ENCODE data around the gene CCDC183. TPM values are rescaled to one million over a fixed set of nuclear protein-coding genes. Genes with fewer than 3 reads are reported as not detected.

CCDC183 gene
- total and polyA plus RNA-seq, 10 donors = 0.41 to 1.6 (median 0.69) TPM

DNA sequence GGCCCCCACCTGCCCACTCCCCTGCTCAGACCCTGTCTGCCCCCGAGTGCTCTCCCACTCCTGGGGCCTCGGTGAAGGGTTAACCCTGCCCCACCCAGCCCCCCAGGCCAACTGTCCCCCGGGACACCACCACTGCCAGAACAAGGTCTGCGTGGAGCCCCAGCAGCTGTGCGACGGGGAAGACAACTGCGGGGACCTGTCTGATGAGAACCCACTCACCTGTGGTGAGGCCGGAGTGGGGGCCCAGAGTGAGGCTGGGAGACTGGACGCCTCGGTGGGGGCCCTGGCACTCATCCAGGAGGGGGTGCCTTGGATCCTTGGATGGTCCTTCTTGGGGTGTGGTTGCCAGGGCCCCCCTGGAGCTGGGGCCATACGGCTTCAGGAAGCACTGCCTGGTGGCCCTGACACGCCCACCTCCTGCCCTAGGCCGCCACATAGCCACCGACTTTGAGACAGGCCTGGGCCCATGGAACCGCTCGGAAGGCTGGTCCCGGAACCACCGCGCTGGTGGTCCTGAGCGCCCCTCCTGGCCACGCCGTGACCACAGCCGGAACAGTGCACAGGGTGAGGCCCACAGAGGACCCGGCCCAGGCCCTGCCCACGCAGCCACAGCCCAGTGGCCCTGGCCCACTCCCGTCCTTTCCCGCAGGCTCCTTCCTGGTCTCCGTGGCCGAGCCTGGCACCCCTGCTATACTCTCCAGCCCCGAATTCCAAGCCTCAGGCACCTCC is 58.1 kb downstream of the CCDC183 start:
- WGBS, 5 donors = 52 to 72% (median 60%) methylated on average over 12 to 30 of the region's 30 CpGs
- Histone ChIP-seq H3K36me3 (peaks cover 0 to 45% (median 8%) of the 10 kb centered on the region in 6 donors), H3K9me3 (no peaks in the 10 kb centered on the region), H3K4me1 (peaks cover 10 to 77% (median 47%) of the 10 kb centered on the region in 6 donors), H3K27ac (peak overlapping the region in 7 of 8 donors; percentile 11 to 77 (median 67)), H3K27me3 (replicated peaks in 1 of 7) (no peaks in the 10 kb centered on the region), H3K4me3 (peak overlapping the region in 2 of 8 donors; percentile 18 to 36)
- TF ChIP-seq POLR2A (IDR thresholded peaks at IDR 0.05) (no peak), POLR2AphosphoS5 (IDR thresholded peaks at IDR 0.05) (peak in 2 of 3 donors; percentile 61 to 65)
- TF ChIP-seq, protein P1, sequence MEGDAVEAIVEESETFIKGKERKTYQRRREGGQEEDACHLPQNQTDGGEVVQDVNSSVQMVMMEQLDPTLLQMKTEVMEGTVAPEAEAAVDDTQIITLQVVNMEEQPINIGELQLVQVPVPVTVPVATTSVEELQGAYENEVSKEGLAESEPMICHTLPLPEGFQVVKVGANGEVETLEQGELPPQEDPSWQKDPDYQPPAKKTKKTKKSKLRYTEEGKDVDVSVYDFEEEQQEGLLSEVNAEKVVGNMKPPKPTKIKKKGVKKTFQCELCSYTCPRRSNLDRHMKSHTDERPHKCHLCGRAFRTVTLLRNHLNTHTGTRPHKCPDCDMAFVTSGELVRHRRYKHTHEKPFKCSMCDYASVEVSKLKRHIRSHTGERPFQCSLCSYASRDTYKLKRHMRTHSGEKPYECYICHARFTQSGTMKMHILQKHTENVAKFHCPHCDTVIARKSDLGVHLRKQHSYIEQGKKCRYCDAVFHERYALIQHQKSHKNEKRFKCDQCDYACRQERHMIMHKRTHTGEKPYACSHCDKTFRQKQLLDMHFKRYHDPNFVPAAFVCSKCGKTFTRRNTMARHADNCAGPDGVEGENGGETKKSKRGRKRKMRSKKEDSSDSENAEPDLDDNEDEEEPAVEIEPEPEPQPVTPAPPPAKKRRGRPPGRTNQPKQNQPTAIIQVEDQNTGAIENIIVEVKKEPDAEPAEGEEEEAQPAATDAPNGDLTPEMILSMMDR (IDR thresholded peaks at IDR 0.05 in 8 of 11, conservative IDR thresholded peaks at IDR 0.05 in 3 of 11) = peak in 1 of 11 experiments; percentile 2
- DNase-seq = peak; percentile 78
- intact Hi-C loops (cut with DNase I; ENCODE audit: low total_unique reads) = no loop called here

DNA sequence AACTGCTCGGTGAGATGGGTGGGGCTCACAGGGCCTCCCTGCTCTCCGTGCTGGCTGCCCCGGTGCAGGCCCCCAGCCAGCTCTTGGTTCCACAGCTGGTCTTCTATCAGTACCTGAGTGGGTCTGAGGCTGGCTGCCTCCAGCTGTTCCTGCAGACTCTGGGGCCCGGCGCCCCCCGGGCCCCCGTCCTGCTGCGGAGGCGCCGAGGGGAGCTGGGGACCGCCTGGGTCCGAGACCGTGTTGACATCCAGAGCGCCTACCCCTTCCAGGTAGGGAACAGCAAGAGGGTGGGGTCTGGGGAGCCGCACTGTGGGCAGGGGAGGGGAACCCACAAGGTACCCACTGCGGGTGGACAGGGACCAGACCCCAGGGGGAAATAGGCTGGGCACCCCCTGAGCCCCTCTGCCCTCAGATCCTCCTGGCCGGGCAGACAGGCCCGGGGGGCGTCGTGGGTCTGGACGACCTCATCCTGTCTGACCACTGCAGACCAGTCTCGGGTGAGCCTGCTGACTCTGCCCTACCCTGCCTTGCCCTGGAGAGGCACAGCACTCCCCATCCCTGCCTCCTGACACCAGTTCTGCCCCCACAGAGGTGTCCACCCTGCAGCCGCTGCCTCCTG is 58.8 kb downstream of the CCDC183 start:
- intact Hi-C loops (cut with DNase I; ENCODE audit: low total_unique reads) = no loop called here
- TF ChIP-seq POLR2A (IDR thresholded peaks at IDR 0.05) = no peak
- no peak for TF ChIP-seq POLR2AphosphoS5 (IDR thresholded peaks at IDR 0.05)
- TF ChIP-seq, protein P1 (IDR thresholded peaks at IDR 0.05 in 8 of 11, conservative IDR thresholded peaks at IDR 0.05 in 3 of 11) = no peak

DNA sequence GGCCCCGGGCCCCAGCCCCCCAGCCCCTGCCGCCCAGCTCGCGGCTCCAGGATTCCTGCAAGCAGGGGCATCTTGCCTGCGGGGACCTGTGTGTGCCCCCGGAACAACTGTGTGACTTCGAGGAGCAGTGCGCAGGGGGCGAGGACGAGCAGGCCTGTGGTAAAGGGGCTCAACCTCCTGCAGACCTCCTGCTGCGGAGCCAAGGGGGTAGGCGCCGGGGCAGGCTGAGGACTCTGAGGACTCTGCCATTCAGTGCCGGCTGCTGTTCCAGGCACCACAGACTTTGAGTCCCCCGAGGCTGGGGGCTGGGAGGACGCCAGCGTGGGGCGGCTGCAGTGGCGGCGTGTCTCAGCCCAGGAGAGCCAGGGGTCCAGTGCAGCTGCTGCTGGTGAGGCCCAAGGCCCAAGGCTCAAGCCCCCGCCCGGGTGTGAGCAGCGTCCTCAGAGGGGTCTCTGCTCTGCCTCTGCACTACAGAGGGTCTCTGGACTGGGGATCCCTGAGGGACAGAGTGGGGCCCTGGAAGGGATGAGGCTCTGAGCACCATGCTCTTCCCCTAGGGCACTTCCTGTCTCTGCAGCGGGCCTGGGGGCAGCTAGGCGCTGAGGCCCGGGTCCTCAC is 59.4 kb downstream of the CCDC183 start:
- DNase-seq = peak; percentile 78
- Histone ChIP-seq H3K4me3 (no peak overlapping the region), H3K9me3 (no peaks in the 10 kb centered on the region), H3K36me3 (peaks cover 0 to 53% (median 8%) of the 10 kb centered on the region in 6 donors), H3K27me3 (replicated peaks in 1 of 7) (no peaks in the 10 kb centered on the region), H3K27ac (peak overlapping the region in 2 of 8 donors; percentile 58 to 77), H3K4me1 (peaks cover 2 to 74% (median 37%) of the 10 kb centered on the region in 6 donors)
- TF ChIP-seq POLR2AphosphoS5 (IDR thresholded peaks at IDR 0.05) = peak in 1 of 3 donors; percentile 22
- TF ChIP-seq, protein P1 (IDR thresholded peaks at IDR 0.05 in 8 of 11, conservative IDR thresholded peaks at IDR 0.05 in 3 of 11) = no peak
- intact Hi-C loops (cut with DNase I; ENCODE audit: low total_unique reads) = no loop called here
- WGBS, 5 donors = 78 to 88% (median 84%) methylated on average over 13 to 26 of the region's 26 CpGs

More for the DNA sequence above, 58.8 kb downstream of the CCDC183 start:
- H3K4me1 ChIP-seq = peaks cover 8 to 79% (median 43%) of the 10 kb centered on the region in 6 donors
- no peaks in the 10 kb centered on the region for H3K9me3 ChIP-seq
- 83 to 90% (median 85%) methylated on average over 15 to 23 of the region's 23 CpGs for WGBS, 5 donors
- H3K4me3 ChIP-seq = peak overlapping the region in 2 of 8 donors; percentile 18 to 36
- no peaks in the 10 kb centered on the region for H3K27me3 ChIP-seq (replicated peaks in 1 of 7)
- peaks cover 0 to 52% (median 8%) of the 10 kb centered on the region in 6 donors for H3K36me3 ChIP-seq
- no peak for DNase-seq
- H3K27ac ChIP-seq = peak overlapping the region in 6 of 8 donors; percentile 11 to 77 (median 72)

Data from spleen (tissue), 11 donors.